EH (cell line): ENCODE data around the gene CORO7.
"Not testable (repeated sequence)": the region's sequence is repeated elsewhere in the genome, so short reads cannot be mapped to it uniquely, and the experiment has no call there.

Experiments
- DNase-seq: peaks from one replicate; pipeline ENCODE4 v3.0.0-alpha.2; 2015; ENCODE audit warnings: low read depth

Gene CORO7

DNA sequence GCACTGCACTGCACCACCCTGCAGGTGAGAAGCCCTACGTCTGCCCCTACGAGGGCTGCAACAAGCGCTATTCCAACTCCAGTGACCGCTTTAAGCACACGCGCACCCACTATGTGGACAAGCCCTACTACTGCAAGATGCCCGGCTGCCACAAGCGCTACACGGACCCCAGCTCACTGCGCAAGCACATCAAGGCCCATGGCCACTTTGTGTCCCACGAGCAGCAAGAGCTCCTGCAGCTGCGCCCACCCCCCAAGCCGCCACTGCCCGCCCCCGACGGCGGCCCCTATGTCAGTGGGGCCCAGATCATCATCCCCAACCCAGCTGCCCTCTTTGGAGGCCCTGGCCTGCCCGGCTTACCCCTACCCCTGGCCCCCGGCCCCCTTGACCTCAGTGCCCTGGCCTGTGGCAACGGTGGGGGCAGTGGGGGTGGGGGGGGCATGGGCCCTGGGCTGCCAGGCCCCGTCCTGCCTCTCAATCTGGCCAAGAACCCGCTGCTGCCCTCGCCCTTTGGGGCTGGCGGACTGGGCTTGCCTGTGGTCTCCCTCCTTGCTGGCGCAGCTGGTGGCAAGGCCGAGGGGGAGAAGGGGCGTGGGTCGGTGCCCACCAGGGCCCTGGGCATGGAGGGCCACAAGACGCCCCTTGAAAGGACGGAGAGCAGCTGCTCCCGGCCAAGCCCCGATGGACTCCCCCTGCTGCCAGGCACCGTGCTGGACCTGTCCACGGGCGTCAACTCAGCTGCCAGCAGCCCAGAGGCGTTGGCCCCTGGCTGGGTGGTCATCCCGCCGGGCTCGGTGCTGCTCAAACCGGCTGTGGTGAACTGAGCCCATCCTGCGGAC, 79.5 kb downstream of the CORO7 start:
- DNase-seq: no peak

DNA sequence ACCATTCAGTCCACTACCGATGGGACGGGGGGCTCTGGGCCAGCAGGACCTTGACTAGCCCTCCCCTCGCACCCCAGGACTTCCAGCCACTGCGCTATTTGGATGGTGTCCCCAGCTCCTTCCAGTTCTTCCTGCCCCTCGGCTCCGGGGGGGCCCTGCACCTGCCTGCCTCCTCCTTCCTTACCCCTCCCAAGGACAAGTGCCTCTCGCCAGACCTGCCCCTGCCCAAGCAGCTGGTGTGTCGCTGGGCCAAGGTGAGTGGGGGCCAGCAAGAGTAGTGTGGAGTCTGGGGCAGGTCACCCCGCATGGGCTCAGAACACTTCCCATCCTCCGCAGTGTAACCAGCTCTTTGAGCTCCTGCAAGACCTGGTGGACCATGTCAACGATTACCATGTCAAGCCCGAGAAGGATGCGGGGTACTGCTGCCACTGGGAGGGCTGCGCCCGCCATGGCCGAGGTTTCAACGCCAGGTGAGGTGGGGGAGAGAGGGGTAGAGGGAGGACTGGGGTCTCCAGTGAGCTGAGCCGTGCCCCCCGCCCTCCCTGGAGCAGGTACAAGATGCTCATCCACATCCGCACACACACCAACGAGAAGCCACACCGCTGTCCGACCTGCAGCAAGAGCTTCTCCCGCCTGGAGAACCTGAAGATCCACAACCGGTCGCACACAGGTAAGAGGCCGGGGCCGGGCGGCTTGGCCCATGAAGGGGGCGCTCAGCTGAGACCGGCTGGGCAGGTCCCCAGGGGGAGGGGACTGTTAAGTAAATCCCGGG, 81.5 kb downstream of the CORO7 start:
- DNase-seq: no peak

DNA sequence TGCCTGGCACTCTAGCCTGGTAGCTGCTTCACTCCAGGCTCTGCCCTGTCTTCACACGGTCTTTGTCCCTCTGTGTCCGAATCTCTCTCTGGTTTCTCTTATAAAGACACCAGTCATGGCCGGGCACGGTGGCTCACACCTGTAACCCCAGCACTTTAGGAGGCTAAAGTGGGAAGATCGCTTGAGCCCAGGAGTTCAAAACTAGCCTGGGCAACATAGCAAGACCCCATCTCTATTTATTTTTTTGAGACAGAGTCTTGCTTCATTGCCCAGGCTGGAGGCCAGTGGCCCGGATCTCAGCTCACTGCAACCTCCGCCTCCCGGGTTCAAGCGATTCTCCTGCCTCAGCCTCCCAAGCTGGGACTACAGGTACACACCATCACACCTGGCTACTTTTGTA, 82.7 kb downstream of the CORO7 start:
- not testable (repeated sequence) for DNase-seq

DNA sequence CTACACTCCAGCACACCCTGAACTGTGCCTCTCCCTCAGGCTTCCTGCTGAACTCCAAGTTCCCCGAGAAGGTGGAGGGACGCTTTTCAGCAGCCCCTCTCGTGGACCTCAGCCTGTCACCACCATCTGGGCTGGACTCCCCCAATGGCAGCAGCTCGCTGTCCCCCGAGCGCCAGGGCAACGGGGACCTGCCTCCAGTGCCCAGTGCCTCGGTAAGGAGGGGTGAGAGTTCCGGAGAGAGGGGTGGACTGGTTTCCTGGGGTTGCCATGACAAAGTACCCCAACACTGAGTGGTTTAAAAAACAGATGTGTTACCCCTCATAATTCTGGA, 83.1 kb downstream of the CORO7 start:
- no peak for DNase-seq

DNA sequence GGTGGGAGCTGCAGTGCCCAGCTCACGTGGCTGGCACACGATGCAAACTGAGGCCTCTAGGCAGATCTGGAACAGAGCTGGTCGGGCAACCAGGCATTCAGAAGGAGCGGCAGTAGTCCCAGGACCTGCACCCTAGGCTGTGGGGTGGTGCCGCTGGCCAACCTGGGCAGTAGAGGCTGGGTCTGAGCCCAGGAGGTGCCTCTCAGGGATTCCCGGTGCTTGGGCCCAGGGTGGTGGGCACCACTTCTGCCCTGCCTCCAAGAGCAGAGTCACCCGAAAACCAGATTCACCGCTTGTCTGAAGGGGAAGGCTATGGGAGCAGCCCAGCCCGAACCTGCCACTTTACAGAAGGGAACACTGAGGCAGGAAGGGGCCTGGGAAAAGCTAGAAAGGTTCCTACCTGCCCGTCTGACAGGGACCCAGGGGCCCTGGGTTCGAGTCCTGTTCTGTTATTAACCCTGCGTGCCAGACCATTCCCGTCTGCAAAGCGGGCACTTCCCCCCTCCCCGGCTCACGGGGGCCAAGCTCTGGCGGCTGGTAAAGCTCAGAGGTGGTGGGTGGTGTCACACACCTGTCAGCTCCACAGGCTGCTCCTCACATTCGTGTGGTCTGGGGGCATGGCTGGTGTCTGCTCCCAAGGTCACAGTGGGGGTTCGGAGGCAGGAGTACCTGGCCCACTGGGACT, 83.6 kb downstream of the CORO7 start:
- no peak for DNase-seq

DNA sequence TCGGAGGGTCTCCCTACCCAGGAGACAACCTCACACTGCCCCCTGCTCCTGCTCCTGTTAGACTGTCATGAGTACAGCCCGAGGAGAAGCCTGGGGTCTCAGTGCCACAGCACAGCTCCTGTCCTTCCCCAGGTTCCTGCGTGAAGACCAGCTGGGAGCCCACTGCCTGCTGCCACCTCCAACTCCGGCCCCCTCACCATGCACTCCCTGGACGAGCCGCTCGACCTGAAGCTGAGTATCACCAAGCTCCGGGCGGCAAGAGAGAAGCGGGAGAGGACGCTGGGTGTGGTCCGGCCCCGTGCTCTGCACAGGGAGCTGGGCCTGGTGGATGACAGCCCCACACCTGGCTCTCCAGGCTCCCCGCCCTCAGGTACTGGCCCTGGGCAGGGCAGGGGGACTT, 84.3 kb downstream of the CORO7 start:
- DNase-seq: no peak

DNA sequence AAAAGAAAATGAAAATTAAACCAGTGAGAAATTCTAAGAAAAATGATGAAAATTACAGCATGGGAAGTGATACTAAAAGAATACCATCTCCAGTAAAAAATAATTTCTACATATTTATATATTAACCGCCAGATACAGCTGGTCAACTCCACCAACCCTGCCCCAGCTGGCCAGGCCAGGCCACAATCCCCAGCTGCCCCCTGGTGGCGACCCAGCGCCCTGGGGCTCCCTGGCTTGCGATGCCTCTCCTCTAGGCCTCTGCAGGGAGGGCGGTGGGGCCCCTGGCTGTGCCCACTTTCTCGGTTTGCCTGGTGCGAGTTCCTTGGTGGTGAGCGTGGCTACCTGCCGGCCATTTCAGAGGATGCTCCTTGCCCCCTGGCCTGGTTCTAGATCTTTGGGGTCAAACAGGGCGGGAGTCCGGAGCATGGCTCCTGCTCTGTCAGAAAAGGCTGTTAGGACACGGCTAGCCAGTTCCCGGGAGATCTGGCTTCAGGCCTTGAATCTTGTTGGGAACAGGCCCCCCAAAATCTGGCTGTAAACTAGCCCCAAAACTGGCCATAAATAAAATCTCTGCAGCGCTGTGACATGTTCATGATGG, 86.0 kb downstream of the CORO7 start:
- peak; percentile 71 for DNase-seq

DNA sequence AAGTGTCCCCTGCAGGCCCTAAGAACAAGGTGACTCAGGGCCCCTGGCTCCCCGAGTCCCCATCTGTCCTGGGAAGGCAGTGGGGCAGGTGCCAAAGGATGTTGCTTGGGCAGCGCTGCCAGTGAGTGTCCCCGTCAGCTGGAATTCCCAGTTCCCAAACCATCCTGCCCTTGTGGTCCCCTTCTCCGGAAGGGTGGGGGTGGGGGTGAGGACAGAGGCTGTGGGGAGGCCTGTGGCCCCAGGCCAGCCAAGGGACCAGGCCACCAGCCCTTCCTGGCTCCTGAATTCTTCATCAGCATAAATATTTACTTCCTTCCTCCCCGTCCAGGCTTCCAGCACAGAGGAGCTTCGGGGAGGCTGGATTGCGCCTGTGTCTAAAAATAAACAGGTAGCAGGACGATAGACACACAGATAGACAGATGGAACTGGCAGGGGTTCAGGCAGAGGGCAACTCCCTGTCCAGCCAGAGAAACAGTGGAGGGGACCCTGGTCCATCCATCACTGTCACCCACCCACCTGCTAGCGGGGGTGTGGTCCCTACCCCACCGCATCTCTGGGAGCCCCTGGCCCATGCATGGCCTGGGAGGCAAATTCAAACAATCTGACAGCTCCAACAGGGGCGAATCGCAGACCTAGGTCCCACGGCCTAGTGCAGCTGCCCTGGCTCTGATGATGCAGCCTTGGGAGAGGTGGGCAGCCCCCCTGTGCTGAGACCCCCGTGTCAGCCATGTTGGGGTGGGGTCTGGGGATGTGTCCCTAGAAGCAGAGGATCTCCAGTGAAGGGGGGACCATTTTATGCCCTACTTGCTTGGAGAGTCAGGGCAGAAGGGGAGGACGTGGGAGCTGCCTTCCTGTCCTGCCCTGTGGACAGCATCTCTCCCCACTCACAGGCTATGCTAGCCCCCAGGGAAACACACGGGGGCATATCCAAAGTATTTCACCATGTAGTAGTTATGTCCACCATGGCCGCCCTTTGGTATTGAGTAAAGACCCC, 87.3 kb downstream of the CORO7 start:
- peak; percentile 67 for DNase-seq

DNA sequence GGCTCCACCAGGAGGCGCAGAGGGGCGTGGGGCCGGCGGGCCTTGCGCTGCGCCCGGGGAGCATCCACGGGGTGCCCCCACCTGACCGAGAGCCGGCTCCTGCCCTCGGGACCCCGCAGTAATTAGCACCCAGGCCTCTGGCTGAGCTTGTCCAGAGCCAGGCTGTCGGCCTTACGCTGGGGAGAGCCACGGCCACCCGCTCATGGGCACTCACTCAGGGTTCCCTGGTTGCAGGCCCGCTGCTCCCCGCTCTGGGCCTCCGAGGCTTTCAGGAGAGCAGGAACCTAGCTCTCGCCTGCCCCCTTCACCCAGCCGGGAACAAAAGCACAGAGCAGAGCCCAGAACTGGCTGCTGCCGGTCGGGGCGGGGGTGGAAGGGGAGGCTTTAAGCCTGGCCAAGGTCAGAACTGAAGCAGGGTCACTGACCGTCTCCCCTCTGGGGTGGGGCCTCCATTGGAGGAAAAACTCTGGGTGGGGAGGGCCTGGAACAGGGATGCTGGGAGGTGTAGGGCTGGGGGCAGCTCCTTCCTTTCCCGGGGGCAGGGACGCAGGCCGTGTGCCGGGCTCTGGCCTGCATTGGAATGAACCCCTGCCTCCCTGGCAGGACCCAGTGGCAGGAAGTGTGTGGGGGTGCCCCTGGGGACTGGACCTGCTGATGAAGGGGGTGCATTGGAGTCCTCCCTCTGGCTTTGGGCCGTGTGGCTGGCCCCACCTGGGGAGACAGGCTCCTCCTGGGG, 88.2 kb downstream of the CORO7 start:
- peak; percentile 78 for DNase-seq

DNA sequence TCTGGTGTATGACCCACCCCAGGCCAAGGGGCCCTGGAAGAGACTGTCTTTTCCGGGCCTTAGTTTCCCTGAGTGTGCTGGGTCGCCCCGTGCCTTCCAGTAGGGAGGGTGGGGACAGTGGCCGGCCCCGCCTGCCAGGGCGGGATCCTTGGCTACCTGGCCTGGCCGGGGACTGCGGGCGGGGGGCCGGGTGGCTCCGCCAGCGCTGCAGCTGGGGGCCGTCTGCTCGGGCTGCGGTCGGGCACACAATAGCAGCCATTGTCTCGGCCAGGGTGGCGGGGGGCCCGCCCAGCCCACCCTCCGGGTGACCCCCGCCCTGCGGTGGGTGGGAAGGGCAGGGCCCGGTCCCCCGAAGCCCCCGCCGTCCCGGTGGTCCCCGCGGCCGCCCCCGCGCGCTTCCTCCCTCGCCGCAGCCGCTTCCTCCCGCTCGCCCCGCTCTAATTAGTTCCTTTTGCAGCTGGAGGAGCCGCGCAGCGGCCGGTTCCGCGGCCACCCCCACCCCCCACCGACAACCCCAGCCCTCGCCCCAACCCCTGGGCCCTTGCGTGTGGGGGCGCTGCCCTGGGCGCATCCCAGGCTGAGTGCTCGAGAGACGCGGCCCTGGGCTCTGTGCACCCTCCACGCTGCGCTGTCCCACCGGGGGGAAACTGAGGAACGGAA, 88.9 kb downstream of the CORO7 start:
- no peak for DNase-seq

DNA sequence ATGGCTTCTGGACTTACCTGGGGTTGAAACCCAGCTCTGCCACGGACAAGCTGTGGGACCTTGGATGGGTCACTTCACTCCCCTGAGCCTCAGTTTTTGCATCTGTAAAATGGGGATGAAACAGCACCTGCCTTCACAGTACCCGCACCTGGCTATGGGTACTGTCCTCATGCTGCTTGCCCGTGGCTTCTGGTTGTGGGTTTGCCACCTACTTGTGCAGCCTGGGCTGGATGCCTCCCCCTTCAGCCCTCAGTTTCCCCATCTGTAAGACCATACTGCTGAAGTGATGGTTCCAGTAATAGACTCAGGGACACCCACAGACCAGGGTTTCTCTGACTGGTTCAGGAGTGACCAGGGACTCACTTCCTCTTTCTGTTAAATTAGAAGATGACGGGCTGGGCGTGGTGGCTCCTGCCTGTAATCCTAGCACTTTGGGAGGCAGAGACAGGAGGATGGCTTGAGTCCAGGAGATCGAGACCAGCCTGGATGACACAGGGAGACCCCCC, 91.1 kb downstream of the CORO7 start:
- no peak for DNase-seq

DNA sequence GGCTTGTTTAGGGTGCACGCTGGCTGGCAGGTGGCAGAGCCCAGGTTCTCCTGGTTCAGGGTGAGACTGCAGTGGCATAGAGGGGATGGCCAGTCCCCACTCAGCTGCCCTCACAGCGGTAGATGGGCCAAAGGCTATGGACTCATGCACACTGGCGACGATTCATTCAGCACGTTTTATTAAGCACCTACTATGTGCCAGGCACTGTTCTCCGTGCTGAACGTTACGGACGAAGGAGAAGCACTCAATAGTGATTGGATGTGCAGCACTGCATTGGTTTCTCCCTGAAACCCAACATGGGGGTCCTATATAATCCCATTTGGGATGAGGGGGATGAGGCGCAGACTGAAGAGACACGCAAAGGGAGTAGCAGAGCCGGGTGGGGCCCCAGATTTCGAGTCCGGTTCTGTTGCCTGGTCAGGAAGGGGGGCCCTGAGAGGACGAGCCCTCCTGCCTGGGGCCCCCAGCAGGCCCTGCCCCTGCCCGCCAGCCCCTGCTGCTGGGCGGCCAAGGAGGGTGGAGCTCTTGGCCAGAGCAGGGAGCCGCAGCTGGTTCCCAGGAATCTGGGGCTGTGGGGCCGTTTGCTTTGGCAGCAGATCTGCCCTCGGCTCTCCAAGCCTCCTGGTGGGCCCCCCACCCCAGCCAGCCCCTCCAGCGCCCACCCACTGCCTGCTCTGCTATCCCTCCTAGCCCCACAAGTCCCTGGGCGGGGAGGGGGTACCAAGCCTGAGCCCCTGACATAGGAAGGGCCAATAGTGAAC, 91.7 kb downstream of the CORO7 start:
- no peak for DNase-seq

DNA sequence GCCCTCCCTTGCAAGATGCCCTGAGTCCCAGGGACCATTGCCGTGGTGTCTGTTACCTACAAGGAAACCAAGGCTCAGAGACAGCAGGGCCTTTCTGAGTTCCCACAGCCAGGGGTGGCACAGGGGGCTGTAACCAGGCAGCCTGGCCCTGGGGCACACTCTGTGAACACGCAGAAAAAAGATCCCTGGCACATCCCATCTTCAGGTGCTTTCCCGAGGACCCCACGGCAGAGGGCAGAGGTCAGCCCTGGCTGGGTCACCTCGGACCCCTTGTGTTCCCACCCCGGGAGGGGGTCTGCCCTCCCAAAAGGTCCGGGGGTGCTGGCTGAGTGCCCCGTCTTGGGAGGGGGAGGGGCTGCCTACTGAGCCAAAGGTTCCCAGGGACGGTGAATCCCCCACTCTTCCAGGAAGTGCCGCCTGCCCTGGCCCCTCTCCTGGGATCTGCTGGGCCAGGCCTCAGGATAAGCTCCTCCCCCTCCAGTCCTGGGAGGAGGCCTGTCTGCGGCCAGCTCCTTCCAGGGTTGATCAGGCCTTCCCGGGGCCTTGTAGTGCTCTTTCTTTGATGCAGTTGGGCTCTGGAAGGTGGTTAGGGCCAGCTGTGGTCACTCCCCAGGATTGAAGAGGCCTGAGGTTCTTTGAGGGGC, 92.4 kb downstream of the CORO7 start:
- peak; percentile 61 for DNase-seq

DNA sequence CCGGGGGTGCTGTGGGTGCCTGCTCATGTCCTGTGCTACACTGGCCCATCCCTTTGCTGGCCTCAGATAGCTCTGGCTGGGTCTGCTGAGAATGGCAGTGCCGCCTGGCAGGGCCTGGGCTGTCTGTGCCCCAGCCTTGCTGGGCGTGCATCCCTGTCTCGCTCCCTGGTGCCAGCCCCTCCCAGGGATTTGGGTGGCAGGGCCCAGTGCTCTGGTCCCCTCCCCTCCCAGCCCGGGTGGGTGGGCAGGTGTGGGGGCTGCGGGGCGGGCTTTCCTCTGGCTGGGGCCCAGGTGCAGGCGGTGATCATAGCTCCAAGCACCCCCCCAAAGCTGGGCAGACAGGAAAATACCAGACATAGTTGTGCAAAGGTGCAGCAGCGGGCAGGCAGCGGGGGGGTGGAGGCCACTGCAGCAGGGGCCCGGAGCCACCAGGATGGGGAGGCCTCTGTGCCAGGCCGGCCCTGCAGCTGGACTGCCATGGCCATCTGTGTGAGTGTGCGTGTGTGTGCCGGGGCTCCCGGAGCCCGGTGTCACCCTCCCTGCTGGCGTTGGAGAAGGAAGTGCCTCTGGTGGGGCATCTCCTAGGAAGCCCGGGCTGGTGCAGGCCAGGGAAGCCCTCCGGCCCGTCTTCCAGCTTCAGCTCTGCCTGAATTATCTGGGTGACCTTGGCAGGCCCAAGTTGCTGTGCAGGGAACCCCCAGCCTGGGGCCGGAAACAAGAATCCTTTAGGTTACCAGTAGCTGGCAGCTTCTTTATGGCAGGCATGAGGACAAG, 93.1 kb downstream of the CORO7 start:
- DNase-seq: no peak

DNA sequence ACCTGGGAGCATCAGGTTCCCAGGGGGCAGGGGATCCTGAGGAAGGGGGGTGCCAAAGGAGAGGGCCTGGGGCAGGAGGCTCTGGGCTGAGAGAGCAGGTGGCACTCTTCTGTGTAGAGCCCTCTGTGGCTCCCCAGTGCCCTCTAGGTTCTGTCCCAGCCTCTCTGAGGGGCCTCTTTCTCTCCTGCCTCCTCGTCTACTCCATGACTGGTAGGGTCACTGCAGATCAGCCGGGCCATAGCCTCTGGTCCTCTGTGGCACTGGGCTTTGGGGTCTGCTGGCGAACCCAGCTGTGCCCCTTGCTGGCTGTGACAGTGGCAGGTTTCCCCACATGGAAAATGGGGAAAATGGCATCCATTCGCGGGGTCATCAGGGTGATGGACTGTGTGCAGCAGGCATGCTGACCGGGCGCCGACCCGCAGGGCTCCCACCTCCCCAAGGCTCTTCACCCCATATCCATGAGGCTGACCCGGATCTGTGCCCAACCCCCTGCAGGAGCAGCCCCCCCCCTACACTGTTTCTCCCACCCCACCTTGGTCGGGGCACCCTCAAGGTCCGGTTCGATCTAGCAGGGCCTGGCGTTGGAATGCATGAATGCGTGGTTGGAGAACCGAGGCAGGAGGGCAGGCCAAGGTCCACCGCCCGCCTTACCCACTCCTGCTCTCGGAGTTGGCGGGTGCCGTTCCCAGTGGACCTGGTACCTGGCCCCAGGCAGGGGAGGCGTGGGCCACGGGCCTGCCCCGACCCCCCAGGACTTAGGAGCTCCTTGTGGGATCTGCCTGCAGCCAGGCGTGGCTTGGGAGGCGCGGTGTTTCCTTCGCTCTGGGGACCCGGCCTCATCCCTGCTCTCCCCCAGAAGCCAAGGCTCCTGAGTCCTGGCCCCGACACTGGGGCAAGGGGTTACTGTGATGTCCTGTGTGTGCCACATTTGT, 94.0 kb downstream of the CORO7 start:
- no peak for DNase-seq

DNA sequence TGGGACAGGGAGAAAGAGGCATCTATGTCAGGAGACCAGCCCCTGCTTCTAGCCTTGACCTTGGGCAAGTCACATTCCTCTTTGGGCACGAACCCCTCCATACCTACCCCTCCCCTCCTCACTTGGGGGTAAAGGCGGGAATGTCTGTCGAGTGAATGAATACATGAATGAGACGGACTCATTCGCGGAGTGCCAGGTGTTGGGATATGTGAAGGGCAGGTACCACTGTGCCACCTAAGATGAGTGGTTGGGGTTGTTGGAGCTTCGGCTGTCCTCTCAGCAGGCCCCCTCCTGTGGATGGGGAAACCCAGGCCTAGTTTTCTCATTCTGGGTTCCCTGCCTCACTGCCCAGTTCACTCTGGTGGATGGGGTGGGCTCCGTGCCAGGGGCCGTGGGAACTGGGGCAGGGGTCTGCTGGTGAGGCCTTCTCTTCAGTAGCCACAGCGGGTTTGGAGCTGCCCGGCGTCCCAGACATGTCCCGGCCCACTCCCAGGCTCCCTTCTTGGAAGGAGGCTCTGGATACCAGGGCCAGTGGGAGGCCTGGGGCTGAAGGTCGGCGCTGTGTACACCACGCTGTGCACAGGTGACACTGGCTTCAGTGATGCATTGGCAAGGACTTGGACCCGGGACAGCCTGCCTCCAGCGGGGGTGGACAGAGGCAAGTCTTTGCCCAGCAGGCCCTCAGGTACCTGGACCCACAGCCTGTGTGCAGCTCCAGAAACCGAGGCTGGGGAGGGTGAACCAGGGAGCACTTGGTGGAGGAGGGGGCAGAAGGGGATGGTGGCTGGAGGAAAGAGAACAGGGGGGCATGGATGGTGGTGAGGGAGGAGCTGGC, 94.9 kb downstream of the CORO7 start:
- DNase-seq: no peak
